Measurements from ENCODE around the gene ASIC2. TPM values are rescaled to one million over a fixed set of nuclear protein-coding genes. Genes with fewer than 3 reads are reported as not detected.
"Not testable (repeated sequence)": the region's sequence is repeated elsewhere in the genome, so short reads cannot be mapped to it uniquely, and the experiment has no call there.

The ASIC2 gene
- total and polyA plus RNA-seq, 2 experiments from 2014 or later: 0.52 to 2.8 TPM

DNA sequence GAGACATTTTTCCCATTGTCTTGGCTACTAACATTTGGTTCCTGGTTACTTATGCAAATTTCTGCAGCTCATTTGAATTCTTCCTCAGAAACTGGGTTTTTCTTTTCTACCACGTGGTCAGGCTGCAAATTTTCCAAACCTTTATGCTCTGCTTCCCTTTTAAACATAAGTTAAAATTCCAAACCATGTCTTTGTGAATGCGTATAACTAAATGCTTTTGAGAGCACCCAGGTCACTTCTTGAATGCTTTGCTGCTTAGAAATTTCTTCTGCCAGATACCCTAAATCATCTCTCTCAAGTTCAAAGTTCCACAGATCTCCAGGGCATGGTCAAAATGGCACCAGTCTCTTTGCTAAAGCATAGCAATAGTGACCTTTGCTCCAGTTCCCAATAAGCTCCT is 305.2 kb downstream of the ASIC2 start:
- not testable (repeated sequence) for H3K4me3 Mint-ChIP-seq; H3K27me3 Mint-ChIP-seq (ENCODE audit: insufficient read depth, low read depth, poor library complexity); H3F3A ChIP-seq (replicated peaks; ENCODE audit: low read depth); H2AFZ ChIP-seq; H3K9me2 ChIP-seq (ENCODE audit: insufficient read depth); H3K27ac Mint-ChIP-seq; DNase-seq (ENCODE audit: low spot score); ATAC-seq; H3K4me1 ChIP-seq (ENCODE audit: insufficient read depth); H3K36me3 Mint-ChIP-seq (ENCODE audit: low read depth); H3K4me1 Mint-ChIP-seq; H3K4me3 ChIP-seq; H4K20me1 ChIP-seq (replicated peaks; ENCODE audit: insufficient read depth); H3K79me2 ChIP-seq (replicated peaks; ENCODE audit: insufficient read depth); H3K27ac ChIP-seq (ENCODE audit: low read depth); H3K27me3 ChIP-seq (ENCODE audit: insufficient read depth); H3K4me2 ChIP-seq; H3K36me3 ChIP-seq (ENCODE audit: insufficient read depth)
- peaks cover 44% of the 10 kb centered on the region for H3K9me3 Mint-ChIP-seq

DNA sequence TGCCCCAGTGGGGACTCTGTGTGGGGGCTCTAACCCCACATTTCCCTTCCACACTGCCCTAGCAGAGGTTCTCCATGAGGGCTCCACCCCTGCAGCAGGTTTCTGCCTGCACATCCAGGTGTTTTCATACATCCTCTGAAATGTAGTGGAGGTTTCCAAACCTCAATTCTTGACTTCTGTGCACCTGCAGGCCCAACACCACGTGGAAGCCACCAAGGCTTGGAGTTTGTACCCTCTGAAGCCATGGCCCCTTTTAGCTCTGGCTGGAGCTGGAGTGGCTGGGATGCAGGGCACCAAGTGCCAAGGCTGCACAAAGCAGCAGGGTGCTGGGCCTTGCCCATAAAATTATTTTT is 305.7 kb downstream of the ASIC2 start:
- not testable (repeated sequence) for H3K4me1 Mint-ChIP-seq; H3K27ac ChIP-seq (ENCODE audit: low read depth); H3K4me1 ChIP-seq (ENCODE audit: insufficient read depth); H3F3A ChIP-seq (replicated peaks; ENCODE audit: low read depth); H3K4me3 ChIP-seq; H3K9me2 ChIP-seq (ENCODE audit: insufficient read depth); H3K36me3 ChIP-seq (ENCODE audit: insufficient read depth); H3K27me3 ChIP-seq (ENCODE audit: insufficient read depth); H4K20me1 ChIP-seq (replicated peaks; ENCODE audit: insufficient read depth); H3K27ac Mint-ChIP-seq; H3K27me3 Mint-ChIP-seq (ENCODE audit: insufficient read depth, low read depth, poor library complexity); H3K4me2 ChIP-seq; DNase-seq (ENCODE audit: low spot score); H2AFZ ChIP-seq; ATAC-seq; H3K79me2 ChIP-seq (replicated peaks; ENCODE audit: insufficient read depth); H3K4me3 Mint-ChIP-seq
- Mint-ChIP-seq H3K9me3 (peaks cover 49% of the 10 kb centered on the region), H3K36me3 (ENCODE audit: low read depth) (peaks cover 12% of the 10 kb centered on the region)

DNA sequence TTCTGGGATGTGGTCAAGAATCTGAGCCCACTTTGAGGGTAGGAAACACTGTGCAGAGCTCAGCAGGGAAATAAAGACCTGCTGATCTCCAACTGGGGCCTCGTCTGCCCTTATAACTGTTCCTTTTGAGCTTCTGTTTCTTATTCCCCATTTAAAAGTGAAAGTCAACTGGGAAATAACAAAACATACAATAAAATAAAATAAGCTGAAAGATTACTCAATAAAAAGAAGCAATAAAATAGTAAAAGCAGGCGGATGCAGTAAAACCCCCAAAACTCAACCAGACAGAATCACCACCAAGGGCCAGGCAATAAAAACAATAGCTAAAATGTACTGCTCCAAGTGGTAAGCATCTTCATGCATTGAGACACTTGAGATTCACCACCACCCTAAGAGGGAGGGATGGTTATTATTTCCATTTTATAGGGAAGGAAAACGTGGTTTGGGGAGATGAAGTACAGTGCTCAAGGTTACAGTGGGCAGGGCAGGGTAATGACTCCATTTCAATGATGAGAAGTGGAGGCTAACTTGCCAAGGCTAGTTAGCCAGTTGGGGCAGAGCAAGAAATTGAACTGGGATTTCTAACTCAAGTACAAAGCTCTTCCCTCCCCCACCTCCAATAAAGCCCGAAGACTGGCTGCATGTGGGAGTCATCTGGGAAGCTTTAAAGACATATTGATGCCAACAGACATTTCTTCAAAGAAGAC is 307.9 kb downstream of the ASIC2 start:
- DNase-seq (ENCODE audit: low spot score) (no peak), ATAC-seq (no peak)
- peaks cover 65% of the 10 kb centered on the region for H3K9me3 Mint-ChIP-seq
- no peaks in the 10 kb centered on the region for H3K4me1 ChIP-seq (ENCODE audit: insufficient read depth)
- H3K79me2 ChIP-seq (replicated peaks; ENCODE audit: insufficient read depth): no peaks in the 10 kb centered on the region
- TF ChIP-seq, protein P1, sequence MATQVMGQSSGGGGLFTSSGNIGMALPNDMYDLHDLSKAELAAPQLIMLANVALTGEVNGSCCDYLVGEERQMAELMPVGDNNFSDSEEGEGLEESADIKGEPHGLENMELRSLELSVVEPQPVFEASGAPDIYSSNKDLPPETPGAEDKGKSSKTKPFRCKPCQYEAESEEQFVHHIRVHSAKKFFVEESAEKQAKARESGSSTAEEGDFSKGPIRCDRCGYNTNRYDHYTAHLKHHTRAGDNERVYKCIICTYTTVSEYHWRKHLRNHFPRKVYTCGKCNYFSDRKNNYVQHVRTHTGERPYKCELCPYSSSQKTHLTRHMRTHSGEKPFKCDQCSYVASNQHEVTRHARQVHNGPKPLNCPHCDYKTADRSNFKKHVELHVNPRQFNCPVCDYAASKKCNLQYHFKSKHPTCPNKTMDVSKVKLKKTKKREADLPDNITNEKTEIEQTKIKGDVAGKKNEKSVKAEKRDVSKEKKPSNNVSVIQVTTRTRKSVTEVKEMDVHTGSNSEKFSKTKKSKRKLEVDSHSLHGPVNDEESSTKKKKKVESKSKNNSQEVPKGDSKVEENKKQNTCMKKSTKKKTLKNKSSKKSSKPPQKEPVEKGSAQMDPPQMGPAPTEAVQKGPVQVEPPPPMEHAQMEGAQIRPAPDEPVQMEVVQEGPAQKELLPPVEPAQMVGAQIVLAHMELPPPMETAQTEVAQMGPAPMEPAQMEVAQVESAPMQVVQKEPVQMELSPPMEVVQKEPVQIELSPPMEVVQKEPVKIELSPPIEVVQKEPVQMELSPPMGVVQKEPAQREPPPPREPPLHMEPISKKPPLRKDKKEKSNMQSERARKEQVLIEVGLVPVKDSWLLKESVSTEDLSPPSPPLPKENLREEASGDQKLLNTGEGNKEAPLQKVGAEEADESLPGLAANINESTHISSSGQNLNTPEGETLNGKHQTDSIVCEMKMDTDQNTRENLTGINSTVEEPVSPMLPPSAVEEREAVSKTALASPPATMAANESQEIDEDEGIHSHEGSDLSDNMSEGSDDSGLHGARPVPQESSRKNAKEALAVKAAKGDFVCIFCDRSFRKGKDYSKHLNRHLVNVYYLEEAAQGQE (IDR thresholded peaks at IDR 0.05; ENCODE audit: unreplicated experiment): no peak
- TF ChIP-seq EZH2phosphoT487 (IDR thresholded peaks at IDR 0.05; ENCODE audit: unreplicated experiment) (no peak), EZH2 (IDR thresholded peaks at IDR 0.05; ENCODE audit: low read depth, unreplicated experiment) (no peak)
- TF ChIP-seq, protein P2, sequence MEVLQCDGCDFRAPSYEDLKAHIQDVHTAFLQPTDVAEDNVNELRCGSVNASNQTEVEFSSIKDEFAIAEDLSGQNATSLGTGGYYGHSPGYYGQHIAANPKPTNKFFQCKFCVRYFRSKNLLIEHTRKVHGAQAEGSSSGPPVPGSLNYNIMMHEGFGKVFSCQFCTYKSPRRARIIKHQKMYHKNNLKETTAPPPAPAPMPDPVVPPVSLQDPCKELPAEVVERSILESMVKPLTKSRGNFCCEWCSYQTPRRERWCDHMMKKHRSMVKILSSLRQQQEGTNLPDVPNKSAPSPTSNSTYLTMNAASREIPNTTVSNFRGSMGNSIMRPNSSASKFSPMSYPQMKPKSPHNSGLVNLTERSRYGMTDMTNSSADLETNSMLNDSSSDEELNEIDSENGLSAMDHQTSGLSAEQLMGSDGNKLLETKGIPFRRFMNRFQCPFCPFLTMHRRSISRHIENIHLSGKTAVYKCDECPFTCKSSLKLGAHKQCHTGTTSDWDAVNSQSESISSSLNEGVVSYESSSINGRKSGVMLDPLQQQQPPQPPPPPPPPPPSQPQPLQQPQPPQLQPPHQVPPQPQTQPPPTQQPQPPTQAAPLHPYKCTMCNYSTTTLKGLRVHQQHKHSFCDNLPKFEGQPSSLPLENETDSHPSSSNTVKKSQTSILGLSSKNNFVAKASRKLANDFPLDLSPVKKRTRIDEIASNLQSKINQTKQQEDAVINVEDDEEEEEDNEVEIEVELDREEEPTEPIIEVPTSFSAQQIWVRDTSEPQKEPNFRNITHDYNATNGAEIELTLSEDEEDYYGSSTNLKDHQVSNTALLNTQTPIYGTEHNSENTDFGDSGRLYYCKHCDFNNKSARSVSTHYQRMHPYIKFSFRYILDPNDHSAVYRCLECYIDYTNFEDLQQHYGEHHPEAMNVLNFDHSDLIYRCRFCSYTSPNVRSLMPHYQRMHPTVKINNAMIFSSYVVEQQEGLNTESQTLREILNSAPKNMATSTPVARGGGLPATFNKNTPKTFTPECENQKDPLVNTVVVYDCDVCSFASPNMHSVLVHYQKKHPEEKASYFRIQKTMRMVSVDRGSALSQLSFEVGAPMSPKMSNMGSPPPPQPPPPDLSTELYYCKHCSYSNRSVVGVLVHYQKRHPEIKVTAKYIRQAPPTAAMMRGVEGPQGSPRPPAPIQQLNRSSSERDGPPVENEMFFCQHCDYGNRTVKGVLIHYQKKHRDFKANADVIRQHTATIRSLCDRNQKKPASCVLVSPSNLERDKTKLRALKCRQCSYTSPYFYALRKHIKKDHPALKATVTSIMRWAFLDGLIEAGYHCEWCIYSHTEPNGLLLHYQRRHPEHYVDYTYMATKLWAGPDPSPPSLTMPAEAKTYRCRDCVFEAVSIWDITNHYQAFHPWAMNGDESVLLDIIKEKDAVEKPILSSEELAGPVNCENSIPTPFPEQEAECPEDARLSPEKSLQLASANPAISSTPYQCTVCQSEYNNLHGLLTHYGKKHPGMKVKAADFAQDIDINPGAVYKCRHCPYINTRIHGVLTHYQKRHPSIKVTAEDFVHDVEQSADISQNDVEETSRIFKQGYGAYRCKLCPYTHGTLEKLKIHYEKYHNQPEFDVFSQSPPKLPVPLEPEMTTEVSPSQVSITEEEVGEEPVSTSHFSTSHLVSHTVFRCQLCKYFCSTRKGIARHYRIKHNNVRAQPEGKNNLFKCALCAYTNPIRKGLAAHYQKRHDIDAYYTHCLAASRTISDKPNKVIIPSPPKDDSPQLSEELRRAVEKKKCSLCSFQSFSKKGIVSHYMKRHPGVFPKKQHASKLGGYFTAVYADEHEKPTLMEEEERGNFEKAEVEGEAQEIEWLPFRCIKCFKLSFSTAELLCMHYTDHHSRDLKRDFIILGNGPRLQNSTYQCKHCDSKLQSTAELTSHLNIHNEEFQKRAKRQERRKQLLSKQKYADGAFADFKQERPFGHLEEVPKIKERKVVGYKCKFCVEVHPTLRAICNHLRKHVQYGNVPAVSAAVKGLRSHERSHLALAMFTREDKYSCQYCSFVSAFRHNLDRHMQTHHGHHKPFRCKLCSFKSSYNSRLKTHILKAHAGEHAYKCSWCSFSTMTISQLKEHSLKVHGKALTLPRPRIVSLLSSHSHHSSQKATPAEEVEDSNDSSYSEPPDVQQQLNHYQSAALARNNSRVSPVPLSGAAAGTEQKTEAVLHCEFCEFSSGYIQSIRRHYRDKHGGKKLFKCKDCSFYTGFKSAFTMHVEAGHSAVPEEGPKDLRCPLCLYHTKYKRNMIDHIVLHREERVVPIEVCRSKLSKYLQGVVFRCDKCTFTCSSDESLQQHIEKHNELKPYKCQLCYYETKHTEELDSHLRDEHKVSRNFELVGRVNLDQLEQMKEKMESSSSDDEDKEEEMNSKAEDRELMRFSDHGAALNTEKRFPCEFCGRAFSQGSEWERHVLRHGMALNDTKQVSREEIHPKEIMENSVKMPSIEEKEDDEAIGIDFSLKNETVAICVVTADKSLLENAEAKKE (CRISPR knock-in tag; IDR thresholded peaks at IDR 0.05): no peak
- H3K4me3 ChIP-seq: no peak overlapping the region
- no peak overlapping the region for H3K27ac Mint-ChIP-seq
- H3K4me3 Mint-ChIP-seq: no peak overlapping the region
- H3K27me3 ChIP-seq (ENCODE audit: insufficient read depth): no peaks in the 10 kb centered on the region
- peaks cover 24% of the 10 kb centered on the region for H3K36me3 Mint-ChIP-seq (ENCODE audit: low read depth)
- no peak overlapping the region for H3K4me2 ChIP-seq
- no peaks in the 10 kb centered on the region for H3K4me1 Mint-ChIP-seq
- H3F3A ChIP-seq (replicated peaks; ENCODE audit: low read depth): no peaks in the 10 kb centered on the region
- peaks cover 7% of the 10 kb centered on the region for H3K27me3 Mint-ChIP-seq (ENCODE audit: insufficient read depth, low read depth, poor library complexity)
- no peak overlapping the region for H2AFZ ChIP-seq
- H3K36me3 ChIP-seq (ENCODE audit: insufficient read depth): no peaks in the 10 kb centered on the region
- no peaks in the 10 kb centered on the region for H4K20me1 ChIP-seq (replicated peaks; ENCODE audit: insufficient read depth)
- no peak overlapping the region for H3K27ac ChIP-seq (ENCODE audit: low read depth)
- H3K9me2 ChIP-seq (ENCODE audit: insufficient read depth): no peaks in the 10 kb centered on the region
